Measurements from ENCODE around the gene INSR.
A peak's percentile ranks its signal among the peaks of the same experiment; 100 is the strongest.
"Not testable (repeated sequence)": the region's sequence is repeated elsewhere in the genome, so short reads cannot be mapped to it uniquely, and the experiment has no call there.

INSR gene

DNA sequence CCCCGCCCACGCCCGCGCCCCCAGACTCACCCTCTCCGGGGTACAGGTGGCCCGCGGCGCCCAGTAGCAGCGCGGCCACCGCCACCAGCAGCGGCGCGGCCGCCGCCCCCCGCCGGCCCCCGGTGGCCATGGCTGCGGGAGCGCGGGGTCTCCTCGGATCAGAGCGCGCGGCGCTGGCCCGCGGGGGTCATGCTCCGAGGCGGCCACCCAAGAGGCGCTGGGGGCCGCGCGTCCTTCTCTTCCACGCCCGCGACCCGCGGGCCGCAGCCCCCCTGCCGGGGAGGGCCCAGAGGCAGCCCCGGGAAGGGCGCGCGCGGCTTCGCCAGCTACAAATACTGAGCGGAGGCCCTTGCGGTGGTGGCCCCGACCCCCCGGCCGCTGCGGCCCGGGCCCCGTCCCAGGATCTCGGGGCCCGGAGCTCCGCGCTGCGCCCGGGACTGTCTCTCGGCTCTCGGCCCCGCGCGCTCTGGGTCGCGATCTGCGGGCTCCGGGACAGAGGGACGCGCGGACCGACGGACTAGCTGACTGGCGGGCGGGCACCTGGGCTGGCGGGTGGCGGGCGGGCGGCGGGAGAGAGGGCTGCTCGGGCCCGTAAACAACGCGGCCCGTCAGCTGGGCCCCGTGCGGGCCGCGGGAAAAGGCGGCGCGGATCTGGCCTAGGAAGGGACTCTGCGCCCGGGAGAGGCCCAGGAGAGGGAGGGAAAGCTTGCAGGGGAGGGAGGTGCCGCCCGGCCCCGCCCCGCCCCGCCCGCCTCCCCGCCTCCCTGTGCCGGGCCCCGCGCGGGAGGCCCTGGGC, at the start of gene INSR:
Gene INSR (minus strand): TSS at position 653 of the 796 bp plus-strand sequence. CDS start 523 bp downstream, at position 130.
- DNase-seq, result peak; percentile 51

GRCh38 chr19:7342143-7342542, 47.9 kb upstream of the INSR start:
- no peak for DNase-seq

DNA sequence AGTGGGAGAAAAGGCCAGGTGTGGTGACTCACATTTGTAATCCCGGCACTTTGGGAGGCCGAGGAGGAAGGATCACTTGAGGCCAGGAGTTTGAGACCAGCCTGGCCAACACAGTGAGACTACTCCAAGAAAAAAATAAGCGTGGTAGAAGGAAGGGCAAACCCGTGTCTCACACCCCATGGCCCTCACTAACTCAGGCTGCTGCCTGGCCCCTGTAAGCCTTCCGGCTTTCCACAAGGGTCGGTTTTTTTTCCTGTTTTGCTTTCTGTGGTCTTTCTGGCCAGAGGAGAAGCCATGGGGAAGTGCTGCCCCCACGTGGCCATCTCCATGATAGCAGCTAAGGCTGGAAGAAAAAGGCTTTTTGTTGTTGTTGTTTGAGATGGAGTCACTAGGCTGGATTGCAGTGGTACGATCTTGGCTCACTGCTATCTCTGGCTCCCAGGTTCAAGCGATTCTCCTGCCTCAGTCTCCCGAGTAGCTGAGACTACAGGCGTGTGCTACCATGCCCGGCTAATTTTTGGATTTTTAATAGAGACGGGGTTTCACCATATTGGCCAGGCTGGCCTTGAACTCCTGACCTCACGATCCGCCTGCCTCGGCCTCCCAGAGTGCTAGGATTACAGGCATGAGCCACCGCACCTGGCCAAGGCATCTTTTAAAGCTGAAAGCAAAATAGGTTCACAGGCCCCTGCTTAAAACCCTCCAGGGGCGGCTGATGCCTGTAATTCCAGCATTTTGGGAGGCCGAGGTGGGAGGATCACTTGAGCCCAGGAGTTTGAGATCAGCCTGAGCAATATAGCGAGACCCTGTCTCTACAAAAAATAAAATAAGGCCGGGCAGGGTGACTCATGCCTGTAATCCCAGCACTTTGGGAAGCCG, 47.0 kb upstream of the INSR start:
- DNase-seq, result no peak

GRCh38 chr19:7337380-7338194, 43.4 kb upstream of the INSR start:
- peak; percentile 99 for DNase-seq

- no peak for DNase-seq
These were observed 42.2 kb upstream of the INSR start for GRCh38 chr19:7336321-7336973.

DNA sequence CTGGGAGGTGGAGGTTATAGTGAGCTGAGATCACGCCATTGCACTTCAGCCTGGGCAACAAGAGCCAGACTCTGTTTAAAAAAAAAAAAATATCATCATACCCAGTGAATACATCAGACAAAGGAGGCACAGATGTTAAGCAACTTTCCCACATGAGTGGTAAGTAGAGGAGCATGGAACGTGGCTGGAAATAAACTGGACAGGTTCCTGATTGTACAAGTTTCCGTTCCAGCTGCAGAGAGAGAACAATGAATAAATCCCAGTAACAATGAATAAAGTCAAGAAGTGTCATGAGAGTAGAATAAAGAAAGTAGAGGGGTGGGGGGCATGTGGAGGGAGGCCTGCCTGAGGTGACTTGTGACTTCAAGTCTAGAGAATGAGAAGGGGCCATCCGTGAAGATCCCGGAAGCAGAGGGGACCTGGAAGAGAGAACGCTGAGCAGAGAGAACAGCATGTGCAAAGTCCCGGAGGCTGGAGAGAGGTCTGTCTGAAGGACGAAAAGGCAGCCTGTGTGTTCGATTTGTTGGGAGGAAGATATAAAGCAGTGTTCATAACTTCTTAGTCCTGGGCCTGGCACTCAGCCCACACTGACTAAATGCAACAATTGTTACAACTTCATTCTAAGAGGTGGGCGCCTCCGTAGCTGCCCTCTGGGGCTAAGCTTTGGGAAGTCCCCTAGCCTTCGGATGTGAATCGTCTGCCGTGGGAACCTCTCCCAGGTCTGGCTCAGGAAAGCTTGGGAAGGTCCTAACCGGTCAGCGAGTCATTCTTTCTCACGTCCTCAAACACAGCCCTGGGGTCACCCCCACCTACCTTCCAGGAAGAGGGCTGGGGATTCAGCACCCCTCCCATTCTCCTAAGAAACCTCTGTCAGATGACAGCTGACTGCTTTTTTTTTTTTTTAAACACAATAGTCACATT, 39.2 kb upstream of the INSR start:
- no peak for DNase-seq

DNA sequence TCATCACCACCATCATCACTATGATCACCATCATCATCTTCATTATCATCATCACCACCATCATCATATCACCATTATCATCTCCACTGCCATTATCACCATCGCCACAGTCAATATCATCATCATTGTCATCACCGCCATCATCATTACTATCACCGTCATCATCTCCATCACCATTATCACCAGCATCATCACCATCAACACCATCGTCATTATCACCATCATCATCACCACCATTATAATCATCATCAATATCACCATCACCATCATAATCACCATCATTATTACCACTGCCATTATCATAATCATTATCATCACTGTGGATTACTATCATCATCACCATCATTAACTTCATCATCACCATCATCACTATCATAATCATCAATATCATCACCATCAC, 37.2 kb upstream of the INSR start:
- DNase-seq, result no peak

GRCh38 chr19:7328647-7329046, 34.4 kb upstream of the INSR start:
- no peak for DNase-seq

- no peak for DNase-seq
These were observed 33.6 kb upstream of the INSR start for GRCh38 chr19:7327802-7328201.

GRCh38 chr19:7326105-7326877, 32.1 kb upstream of the INSR start:
- no peak for DNase-seq

- DNase-seq, result no peak
These were observed 24.0 kb upstream of the INSR start for GRCh38 chr19:7318176-7318575.

DNA sequence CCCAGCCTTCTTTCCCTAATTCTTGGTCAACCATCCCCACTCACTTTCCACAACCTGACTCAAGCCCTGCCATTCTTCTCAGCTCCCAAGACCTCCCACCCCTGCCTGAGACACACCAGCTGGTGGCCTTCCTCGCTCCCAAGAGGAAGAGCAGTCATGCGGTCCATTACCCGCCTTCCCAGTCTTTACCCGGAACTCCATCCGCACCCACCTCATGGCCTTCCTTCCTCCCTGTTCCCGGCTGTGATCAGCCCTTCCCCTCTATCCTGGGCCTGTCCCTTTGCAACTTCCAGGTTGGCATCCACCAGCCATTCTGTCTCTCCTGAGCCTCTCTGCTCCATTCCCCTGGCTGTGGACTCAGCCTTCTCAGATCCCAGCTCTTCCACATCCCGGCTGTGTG, 18.6 kb upstream of the INSR start:
- DNase-seq, result no peak

- no peak for DNase-seq
These were observed 17.7 kb upstream of the INSR start for GRCh38 chr19:7311911-7312310.

GRCh38 chr19:7308327-7308726, 14.1 kb upstream of the INSR start:
- not testable (repeated sequence) for DNase-seq

GRCh38 chr19:7307590-7308218, 13.5 kb upstream of the INSR start:
- no peak for DNase-seq

DNA sequence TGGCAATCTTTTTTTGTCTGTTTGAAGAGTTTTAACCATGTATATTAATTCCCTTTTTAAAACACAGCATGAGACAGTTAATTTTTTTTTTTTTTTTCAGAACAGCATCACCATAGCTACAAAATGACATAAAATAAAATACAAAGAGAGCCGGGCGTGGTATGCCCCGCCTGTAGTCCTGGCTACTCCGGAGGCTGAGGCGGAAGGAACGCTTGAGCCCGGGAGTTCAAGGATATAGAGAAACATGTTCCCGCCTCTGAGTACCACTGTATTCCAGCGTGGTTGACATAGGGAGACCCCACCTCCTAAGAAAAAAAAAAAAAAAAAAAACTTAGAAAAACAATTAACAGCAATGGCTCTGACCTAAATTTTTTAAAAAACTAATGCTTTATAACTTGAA, 10.0 kb upstream of the INSR start:
- no peak for DNase-seq

GRCh38 chr19:7303470-7303869, 9.3 kb upstream of the INSR start:
- no peak for DNase-seq

DNA sequence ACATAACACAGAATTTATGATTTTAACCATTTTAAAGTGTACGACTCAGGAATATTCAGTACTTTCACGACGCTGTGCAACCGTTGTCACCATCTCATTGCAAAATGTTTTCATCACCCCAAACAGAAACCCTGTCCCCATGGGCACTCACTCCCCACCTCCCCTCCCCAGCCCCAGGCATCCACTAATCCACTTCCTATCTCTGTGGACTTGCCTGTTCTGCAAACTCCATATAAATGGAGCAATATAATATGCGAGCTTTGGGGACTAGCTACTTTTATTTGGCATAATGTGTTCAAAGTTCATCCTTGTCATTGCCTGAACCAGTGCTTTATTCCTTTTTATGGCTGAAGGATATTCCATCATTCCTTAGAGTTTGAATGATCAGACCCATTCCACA, 7.3 kb upstream of the INSR start:
- no peak for DNase-seq

GRCh38 chr19:7297742-7298141, 3.5 kb upstream of the INSR start:
- DNase-seq, result no peak

- DNase-seq, result no peak
These were observed 1.8 kb upstream of the INSR start for GRCh38 chr19:7295912-7296536.

Measured in SIG-M5 (cell line).